NCI-H526 (cell line): Measurements from ENCODE around the gene FAP.

ENCODE experiments used
- DNase-seq, 2 experiments: peaks; one replicate each; lab custom pipeline; 2025; lab: John Stamatoyannopoulos, UW

The FAP gene

GRCh38 chr2:162126111-162126519, 117.1 kb downstream of the FAP start:
- DNase-seq: no peak

- DNase-seq: no peak
Measured at GRCh38 chr2:162125138-162125537, 118.1 kb downstream of the FAP start.

- peak; percentile 44 to 70 for DNase-seq
Measured at GRCh38 chr2:162123806-162124758, 119.2 kb downstream of the FAP start.
